Esophagus (tissue), 2 donors: ENCODE measurements around the gene HMX3. TPM values are rescaled to one million over a fixed set of nuclear protein-coding genes. Genes with fewer than 3 reads are reported as not detected.
"Not testable (repeated sequence)": the region's sequence is repeated elsewhere in the genome, so short reads cannot be mapped to it uniquely, and the experiment has no call there.

ENCODE experiments used
- H3K27ac ChIP-seq, 2 donors: one replicate each; pipeline ENCODE4 v1.5.1; 2013; ENCODE audit warnings: low read depth in 2 of 2, mild to moderate bottlenecking in 2 of 2, inconsistent platforms in 1 of 2, low read length in 1 of 2, moderate library complexity in 1 of 2
- H3K27me3 ChIP-seq, 2 donors: one replicate each; pipeline ENCODE4 v1.6.1; 2013; ENCODE audit warnings: low read length in 2 of 2, control low read depth in 1 of 2, mild to moderate bottlenecking in 1 of 2; ENCODE audit not compliant: insufficient read depth in 2 of 2, control insufficient read depth in 1 of 2
- H3K36me3 ChIP-seq, 2 donors: one replicate each; pipeline ENCODE4 v1.6.1; 2013; ENCODE audit warnings: low read length in 1 of 2; ENCODE audit not compliant: control insufficient read depth in 2 of 2, insufficient read depth in 2 of 2
- H3K4me1 ChIP-seq, 2 donors: one replicate each; pipeline ENCODE4 v1.6.1; 2013; ENCODE audit warnings: low read length in 1 of 2; ENCODE audit not compliant: control insufficient read depth in 2 of 2, insufficient read depth in 2 of 2
- H3K4me3 ChIP-seq, 2 donors: one replicate each; pipeline ENCODE4 v1.5.1; 2013; ENCODE audit warnings: low read length in 2 of 2, mild to moderate bottlenecking in 2 of 2, low read depth in 1 of 2, moderate library complexity in 1 of 2
- H3K9me3 ChIP-seq, 2 donors: one replicate each; pipeline ENCODE4 v1.6.1; 2013; ENCODE audit warnings: mild to moderate bottlenecking in 2 of 2, low read depth in 1 of 2, low read length in 1 of 2, moderate library complexity in 1 of 2; ENCODE audit not compliant: control insufficient read depth in 2 of 2, insufficient read depth in 1 of 2
- WGBS, 2 donors: extraction: QIAGEN DNeasy Blood & Tissue Kit; methylation state at CpG; one replicate each; pipeline ENCODE4 v1.1.7; 2013; 5-methylcytosine and 5-hydroxymethylcytosine counted together
- polyA plus RNA-seq, 2 donors: library from polyadenylated mRNA; stranded (reverse); fragments of 200-250 nt; gene quantifications; one replicate each; pipeline ENCODE4 v1.2.3, GENCODE V29; 2013
- donor health status: healthy with polysubstance abuse.
- donor health status: Bipolar disorder and iron deficiency.

Gene HMX3
- polyA plus RNA-seq, 2 donors = not detected

DNA sequence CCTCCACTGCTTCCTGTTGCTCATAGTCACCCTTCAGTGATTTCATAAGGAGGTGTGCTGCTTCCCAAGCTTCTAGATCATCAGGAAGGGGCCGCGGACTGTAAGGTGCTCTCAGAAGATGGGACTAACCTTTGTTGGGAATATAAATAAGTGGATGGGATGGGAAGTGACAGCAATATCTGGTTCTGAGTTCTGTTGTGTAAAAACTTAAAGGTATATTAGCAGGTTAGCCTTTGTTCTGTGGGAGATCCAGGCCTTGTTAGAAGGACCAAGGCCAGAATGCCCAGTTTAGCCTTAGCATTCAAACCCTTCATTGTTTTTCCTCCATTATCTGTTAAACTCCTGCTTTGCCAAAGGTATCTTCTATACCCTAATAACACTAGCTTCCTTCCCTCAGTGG lies 30.8 kb downstream of the HMX3 start:
- H3K27ac ChIP-seq = no peak overlapping the region
- peaks cover 3 to 8% of the 10 kb centered on the region in 2 donors for H3K36me3 ChIP-seq
- WGBS, 2 donors = 98 to 100% methylated on average over 2 of the region's 2 CpGs
- no peak overlapping the region for H3K4me3 ChIP-seq
- H3K27me3 ChIP-seq = no peaks in the 10 kb centered on the region
- H3K9me3 ChIP-seq = no peaks in the 10 kb centered on the region
- no peaks in the 10 kb centered on the region for H3K4me1 ChIP-seq

DNA sequence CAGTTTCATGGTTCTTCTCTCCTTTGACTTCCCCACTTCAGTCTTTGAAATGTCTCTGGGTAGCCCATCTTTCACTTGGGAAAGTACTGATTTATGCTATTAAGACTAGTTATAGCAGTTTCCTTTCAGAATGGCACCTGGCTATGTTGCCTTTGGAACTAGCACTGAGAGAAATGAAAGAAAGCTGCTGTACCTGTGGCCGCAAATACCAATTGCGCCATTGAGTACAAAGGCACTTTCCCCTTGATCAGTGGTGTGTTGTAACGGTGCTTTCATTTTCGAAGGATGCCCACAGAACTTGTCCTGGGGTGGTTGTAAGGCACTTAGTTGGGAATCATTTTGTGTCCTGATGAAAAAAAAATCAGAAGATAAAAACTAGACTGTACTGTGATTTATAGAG lies 35.2 kb downstream of the HMX3 start:
- Histone ChIP-seq H3K4me1 (no peaks in the 10 kb centered on the region), H3K27ac (no peak overlapping the region), H3K4me3 (no peak overlapping the region), H3K9me3 (no peaks in the 10 kb centered on the region), H3K36me3 (peaks cover 0 to 4% of the 10 kb centered on the region in 2 donors), H3K27me3 (no peaks in the 10 kb centered on the region)
- WGBS, 2 donors = 97 to 100% methylated on average over 4 of the region's 4 CpGs

DNA sequence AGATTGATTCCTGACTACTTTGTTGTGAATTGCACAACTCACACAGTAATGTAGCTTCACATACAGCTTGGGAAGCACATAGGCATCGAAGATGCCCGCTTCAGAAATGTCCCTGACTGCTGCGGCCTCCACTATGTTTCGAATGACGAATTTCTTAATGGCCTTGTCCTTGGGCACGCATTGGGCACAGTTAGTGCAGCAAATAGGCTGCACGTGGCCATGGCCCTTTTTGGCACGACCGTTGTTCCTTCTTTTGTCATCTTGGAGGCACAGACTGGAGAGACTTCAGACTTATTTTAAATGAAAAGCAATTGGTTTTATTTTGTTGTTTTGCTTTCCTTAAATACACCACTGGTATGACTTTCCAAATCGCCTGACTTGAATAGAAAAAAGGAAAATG lies 35.8 kb downstream of the HMX3 start:
- WGBS, 2 donors = 96 to 97% methylated on average over 10 of the region's 10 CpGs
- H3K4me1 ChIP-seq, H3K27me3 ChIP-seq, H3K36me3 ChIP-seq, H3K9me3 ChIP-seq, H3K27ac ChIP-seq, H3K4me3 ChIP-seq: not testable (repeated sequence)

- no peaks in the 10 kb centered on the region for H3K9me3 ChIP-seq
- peaks cover 0 to 7% of the 10 kb centered on the region in 2 donors for H3K36me3 ChIP-seq
- WGBS, 2 donors = 77 to 80% methylated on average over 9 of the region's 9 CpGs
- H3K27ac ChIP-seq = no peak overlapping the region
- H3K27me3 ChIP-seq = no peaks in the 10 kb centered on the region
- H3K4me3 ChIP-seq = no peak overlapping the region
- no peaks in the 10 kb centered on the region for H3K4me1 ChIP-seq
Observed at GRCh38 chr10:123175389-123176387, 39.9 kb downstream of the HMX3 start.

- H3K9me3 ChIP-seq, H3K27ac ChIP-seq, H3K27me3 ChIP-seq, H3K4me3 ChIP-seq, H3K36me3 ChIP-seq, H3K4me1 ChIP-seq: not testable (repeated sequence)
- WGBS, 2 donors = 94 to 99% methylated on average over 4 of the region's 4 CpGs
Observed at GRCh38 chr10:123178390-123178789, 42.6 kb downstream of the HMX3 start.

GRCh38 chr10:123180101-123181090 lies 44.6 kb downstream of the HMX3 start:
- WGBS, 2 donors = 91 to 92% methylated on average over 7 of the region's 7 CpGs
- no peaks in the 10 kb centered on the region for H3K27me3 ChIP-seq
- H3K4me1 ChIP-seq = no peaks in the 10 kb centered on the region
- H3K9me3 ChIP-seq = no peaks in the 10 kb centered on the region
- peaks cover 0 to 7% of the 10 kb centered on the region in 2 donors for H3K36me3 ChIP-seq
- H3K27ac ChIP-seq = no peak overlapping the region
- no peak overlapping the region for H3K4me3 ChIP-seq

DNA sequence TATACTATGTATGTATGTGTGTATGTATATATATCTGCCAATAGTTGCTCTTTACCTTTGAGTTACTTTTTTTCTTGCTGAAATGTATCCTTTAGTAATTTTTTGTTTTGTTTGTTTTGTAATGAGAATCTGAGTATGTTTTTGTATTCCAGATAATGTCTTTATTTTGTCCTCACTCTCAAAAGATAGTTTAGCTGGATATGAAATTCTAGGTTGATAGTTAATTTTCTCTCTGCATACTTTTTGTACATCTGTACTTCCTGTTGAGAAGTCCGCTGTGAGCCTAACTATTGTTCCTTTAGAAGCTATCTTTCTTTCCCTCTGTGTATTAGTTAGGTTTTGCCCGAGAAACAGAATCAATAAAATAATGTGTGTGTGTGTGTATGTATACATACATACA lies 48.0 kb downstream of the HMX3 start:
- Histone ChIP-seq H3K27ac (no peak overlapping the region), H3K36me3 (peaks cover 0 to 3% of the 10 kb centered on the region in 2 donors), H3K4me1 (no peaks in the 10 kb centered on the region), H3K4me3 (no peak overlapping the region), H3K27me3 (no peaks in the 10 kb centered on the region), H3K9me3 (no peaks in the 10 kb centered on the region)
- WGBS, 2 donors = 98 to 99% methylated on average over 2 of the region's 2 CpGs

DNA sequence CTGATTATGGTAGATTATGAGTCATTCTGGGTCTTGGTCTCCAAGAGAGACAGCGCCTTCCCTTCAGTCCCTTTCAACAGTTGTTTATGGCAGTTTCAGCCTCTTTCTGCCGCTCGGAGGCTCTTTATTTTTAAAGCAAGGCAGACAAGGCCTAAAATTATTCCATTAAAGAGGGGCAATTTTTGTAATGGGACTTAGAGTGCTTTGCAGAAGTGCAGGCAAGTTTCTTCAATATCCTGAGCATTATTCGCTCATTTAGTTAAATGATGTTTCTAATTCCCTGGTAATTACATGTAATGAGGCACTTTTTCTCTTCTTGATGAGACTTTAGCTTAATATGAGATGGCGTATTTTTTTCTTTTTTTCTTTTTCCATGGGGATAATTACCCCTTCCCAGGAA lies 52.0 kb downstream of the HMX3 start:
- no peaks in the 10 kb centered on the region for H3K4me1 ChIP-seq
- H3K4me3 ChIP-seq = no peak overlapping the region
- H3K36me3 ChIP-seq = peaks cover 2 to 3% of the 10 kb centered on the region in 2 donors
- H3K27ac ChIP-seq = no peak overlapping the region
- WGBS, 2 donors = 96 to 97% methylated on average over 5 of the region's 5 CpGs
- H3K9me3 ChIP-seq = no peaks in the 10 kb centered on the region
- no peaks in the 10 kb centered on the region for H3K27me3 ChIP-seq
